GM21526 (cell line): ENCODE data around the gene TOPBP1.

ENCODE experiments used
- ATAC-seq: cut with Tn5 transposase; IDR thresholded peaks from one replicate; pipeline ENCODE4 v1.9.1; 2021; ENCODE audit warnings: moderate library complexity; ENCODE audit not compliant: unreplicated experiment, low FRiP score

TOPBP1 gene

DNA sequence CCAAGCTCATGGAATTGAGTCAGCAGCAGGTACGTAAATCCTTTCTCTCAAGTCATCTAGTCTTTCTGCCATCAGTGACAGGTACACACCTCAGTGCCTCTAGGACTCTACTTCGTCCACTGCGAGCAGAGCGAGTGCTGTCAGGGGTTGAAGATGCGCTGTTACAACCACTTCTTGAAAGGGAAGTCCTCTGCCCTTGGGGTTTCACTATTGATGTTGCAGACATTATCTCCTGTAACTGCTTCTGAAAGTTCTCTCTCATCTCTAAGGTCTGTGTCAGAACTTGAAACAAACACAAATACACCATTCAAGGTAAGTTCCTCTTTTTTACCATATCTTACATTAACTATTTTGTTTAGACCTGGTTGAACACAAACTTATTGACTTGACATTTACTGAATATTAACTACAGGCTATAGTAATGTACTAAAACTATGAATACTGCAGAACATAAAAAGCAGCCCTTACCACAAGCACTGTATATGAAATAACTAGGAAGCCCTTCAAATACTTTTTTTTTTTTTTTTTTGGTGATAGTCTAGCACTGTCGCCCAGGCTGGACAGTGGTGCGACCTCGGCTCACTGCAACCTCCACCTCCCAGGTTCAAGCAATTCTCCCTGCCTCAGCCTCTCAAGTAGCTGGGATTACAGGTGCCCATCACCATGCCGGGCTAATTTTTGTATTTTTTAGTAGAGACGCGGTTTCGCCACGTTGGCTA, 41.5 kb downstream of the TOPBP1 start:
- peak; percentile 99 for ATAC-seq

DNA sequence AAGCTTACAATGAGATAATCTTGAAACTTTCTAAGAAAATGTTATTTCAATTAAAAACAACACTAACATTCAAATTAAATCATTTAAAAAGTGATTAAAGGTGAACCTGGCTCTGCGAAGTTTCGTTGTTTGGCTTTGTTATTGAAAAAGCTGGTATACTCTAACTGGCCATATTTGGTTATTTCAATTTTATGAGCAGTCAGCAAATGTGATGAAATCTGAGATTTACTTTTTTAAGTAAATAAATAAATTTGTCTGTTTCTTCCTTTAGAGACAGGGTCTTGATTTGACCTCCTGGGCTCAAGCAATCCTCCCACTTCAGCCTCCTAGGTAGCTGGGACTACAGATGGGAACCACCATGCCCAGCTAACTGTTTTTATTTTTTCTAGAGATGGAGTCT, 50.2 kb downstream of the TOPBP1 start:
- no peak for ATAC-seq

DNA sequence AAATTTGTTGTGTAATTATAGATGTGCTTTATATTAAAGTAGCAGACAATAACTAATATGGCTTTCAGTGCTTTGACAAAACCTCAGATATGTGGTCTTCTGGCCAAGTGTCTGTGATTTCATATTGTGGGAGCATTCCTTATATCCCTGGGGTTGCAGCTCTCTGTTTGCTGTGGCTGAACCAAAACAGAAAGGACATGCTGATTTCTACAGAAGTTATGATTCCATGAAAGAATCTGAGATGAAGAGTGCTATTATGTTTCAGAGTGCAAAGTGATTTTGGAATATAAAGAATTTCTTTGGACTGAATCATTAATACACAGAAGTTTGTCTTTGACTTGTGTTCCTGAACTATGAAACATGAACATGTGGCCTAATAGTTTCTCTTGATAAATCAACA, 51.7 kb downstream of the TOPBP1 start:
- ATAC-seq = no peak

DNA sequence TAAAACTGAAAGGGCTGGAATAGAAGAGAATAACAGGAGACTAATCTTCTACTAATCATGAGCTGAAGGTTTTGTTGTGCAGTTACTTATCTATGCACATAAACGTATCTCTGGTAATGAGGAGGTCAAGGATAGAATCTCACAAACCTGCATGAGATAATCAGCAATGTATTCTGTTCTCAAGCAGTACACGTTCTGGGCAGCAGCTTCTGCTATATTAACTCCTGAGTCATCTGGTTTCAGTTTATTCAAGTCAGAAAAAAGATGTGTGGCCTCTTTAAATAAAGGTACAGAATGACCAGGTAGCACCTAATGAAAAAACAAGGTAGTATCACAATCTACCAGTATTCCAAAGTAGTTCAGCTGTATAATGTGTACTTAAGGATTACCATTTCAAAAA, 53.4 kb downstream of the TOPBP1 start:
- ATAC-seq = no peak

DNA sequence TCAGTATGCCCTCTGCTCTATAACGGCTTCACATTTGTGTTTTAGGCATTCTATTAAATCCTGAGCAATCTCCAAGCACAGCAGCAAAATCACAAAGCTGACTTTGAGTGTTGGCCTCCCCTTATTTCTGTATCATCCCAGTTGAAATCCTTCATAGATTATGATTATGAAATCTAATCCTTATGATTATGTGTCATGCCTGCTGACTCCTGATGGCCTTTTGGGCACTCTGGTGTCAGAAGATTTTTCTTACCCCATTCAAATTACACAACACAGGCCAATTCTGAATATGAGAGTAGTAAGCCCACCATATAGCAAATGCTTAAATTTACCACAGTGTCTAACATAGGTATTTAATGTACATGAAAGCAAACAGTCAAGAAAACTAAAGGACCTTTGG, 53.9 kb downstream of the TOPBP1 start:
- ATAC-seq = no peak

DNA sequence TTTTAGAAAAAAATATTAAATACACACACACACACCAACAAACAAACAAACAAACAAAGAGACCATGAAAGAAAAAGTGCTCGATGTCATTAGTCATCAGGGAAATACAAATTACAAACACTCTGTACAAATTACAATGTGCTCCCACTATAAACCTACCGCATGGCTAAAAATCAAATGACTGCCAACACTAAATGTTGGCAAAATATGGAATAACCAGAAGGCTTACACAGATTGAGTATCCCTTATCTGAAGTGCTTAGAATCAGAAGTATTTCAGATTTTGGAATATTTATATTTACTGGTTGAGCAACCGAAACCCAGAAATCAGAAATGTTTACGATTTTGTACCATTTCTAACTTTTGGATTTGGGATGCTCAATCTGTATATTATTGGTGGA, 54.8 kb downstream of the TOPBP1 start:
- no peak for ATAC-seq

DNA sequence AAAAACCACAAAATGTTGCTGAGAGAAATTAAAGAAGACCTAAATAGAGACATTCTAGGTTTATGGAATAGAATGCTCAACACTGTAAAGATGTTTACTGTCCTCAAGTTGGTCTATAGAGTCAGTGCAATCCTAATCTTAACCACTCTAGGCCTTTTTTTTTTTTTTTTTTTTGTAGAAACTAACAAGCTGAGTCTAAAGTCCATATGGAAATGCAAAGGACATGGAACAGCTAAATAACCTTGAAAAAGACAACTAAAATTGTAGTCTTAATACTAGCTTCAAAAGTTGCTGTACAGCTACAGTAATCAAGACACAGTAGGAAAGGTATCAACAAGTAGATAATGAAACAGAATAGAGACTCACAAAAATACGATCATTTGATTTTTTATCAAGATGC, 55.4 kb downstream of the TOPBP1 start:
- no peak for ATAC-seq

DNA sequence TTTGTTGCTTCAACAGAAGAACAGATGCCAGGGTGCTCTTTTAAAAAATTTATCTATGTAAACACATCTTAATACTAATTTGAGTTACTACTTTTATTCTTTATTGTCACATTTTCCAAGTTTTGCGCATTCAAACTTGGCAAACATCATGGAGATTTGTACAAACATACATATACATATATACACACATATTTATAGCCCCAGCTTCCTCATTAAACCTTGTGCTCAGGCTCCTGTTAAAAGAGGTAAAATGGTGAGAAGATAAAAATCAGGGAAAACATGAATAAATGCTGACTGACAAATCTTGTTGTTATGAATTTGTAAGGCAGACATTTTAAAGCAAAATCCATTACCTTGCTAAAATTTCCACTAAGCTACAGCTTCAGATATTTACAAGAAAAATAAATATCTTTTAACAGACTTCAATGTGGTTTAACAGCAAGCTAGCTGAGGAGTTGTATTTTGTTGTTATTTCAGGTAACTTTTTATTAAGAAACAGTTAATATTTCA, 61.1 kb downstream of the TOPBP1 start:
- no peak for ATAC-seq

DNA sequence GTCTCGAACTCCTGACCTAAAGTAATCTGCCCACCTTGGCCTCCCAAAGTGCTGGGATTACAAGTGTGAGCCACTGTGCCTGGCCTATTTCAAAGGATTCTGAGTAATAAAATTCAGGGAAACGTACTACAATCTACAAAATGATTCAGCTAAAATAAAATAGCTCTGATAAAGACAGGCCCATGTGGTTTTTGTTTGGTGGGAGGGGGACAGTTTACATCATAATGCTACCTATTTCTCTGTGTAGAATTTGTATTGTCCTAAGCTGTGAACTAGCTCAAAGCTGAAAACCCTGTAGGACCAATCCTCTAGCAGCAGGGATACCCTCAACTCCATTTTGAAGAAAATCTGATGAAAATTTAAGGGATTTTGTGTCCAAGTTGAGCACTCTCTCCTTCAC, 62.5 kb downstream of the TOPBP1 start:
- ATAC-seq = no peak

DNA sequence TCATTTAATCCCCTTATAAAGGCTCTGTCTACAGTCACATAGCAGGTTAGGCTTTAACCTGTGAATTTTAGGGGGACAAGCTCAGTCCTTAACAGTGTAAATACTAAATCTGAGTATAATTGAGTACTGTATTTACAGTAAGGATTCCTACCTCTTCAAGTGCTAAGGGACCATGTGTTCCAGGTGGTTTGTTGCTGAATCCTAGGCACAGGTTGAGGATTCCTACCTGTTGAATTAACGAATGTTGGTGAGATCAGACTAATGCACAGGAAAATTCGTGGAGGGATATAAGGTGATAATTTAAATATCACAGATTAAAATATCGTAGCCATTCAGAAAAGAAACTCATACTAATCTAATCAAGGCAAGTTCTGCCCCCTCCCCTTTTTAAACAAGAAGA, 63.3 kb downstream of the TOPBP1 start:
- ATAC-seq = no peak

DNA sequence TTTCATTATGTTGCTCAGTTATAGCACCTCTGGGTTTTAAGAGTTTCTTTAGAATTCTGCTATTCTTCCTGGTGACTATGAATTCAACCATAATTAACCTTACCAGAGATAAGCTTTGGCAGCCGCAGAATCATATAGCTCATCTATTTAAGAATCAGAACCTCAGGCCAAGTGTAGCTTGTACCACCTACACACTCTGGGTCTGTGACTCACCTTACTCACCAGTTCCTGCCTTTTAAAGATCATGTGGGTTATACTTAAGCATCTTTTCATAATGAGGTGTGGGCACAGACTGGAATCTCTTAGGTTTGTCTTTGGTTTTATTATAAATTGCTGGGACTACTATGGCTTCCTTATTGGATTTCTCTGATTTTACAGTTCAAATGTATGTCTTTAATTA, 66.4 kb downstream of the TOPBP1 start:
- no peak for ATAC-seq

DNA sequence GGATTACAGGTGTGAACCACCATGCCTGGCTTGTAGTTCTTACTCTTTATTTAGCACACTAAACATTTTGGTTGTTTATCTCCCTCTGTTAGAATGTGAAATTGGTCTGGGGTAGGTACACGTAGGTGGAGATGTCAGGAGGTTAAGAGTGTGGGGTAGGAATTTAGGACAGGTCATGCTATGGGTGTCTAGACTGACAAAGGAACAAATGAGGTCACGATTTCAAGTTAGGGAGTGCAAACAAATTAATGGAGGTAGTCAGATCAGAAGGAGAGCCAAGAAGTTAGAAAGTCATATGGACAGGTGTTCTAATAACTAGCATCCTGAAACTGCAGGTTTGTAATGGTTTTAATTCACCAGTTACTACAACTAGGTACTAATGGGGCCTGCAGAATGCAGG, 68.5 kb downstream of the TOPBP1 start:
- ATAC-seq = no peak

DNA sequence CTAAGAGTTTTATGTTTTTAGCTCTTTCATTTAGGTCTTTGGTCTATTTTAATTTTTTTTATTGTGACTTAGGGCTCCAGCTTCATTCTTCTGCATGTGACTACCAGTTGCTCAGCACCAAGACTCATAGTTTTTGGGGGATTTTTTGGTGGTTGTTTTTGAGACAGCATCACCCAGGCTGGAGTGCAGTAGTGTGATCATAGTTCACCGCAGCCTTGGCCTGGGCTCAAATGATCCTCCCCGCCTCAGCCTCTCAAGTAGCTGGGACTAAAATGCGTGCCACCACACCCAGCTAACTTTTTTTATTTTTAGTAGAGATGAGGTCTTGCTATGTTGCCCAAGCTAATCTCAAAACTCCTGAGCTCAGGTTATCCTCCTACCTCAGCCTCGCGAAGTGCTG, 68.9 kb downstream of the TOPBP1 start:
- ATAC-seq = no peak

DNA sequence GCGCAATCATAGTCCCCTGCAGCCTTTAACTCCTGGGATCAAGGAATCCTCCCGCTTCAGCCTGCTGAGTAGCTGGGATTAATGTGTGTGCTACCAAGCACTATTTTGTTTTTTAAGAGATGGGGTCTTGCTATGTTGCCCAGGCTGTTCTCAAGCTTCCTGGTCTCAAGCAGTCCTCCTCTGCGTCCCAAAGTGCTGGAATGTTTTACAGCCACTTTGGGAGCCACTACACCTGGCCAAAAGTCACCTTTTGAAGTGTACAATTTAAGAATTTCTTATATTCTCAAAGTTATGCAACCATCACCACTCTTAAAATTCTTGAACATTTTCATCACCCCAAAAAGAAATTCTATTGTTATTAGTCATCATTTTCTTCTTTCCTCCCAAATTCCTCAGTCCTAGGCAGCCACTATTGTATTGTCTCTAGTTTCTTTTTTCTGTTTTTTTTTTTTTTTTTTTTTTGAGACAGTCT, 70.4 kb downstream of the TOPBP1 start:
- no peak for ATAC-seq

DNA sequence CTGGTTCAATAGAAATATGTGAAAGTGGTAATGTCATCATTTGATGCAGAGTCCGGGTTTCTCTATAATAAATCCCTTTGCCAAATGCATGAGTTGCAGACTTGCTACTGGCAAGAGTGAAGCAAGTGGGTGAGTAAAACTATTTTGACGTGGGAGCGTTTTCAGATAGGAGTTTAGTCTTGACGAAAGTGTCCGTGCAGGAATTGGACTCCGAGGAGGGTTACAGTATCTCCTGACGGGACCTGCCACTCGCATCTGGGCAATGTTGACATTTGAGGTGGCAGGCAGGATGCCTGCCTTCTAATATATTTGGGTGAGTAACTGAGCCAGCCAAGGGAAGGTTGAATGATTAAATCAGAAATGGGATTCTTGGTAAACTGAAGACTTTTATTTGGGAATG, 72.2 kb downstream of the TOPBP1 start:
- ATAC-seq = no peak

DNA sequence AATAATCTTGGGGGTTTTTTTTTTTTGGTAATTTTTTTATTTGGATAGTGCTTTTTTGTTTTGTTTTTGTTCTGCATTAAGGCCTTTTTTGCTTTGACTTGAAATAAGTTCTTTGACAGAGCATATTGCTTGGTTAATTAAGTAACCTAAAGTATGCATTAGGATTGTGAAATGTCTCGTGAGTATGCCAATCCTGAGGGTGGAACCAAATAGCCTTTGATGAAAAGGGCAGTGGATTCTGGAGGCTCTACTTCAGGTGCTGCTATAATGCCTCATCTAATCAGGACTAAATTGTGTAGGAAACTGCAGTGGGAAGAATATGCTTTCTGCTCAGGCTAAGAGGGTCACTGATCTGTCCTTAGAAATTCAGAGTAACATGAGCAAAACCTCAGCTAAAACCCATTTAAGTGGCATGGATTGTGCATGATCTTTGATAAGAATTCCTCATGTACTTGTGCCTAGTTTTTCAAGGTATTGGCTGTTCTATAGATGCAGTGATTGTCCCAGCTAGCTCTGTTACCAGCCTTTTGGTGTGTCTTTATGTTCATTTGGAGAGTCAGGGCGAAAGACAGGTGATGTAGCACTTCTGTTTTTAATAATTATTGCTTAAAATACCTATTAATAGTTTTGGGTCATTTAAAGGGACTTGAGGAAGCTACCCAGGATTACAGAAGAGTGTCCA, 72.8 kb downstream of the TOPBP1 start:
- ATAC-seq = no peak

DNA sequence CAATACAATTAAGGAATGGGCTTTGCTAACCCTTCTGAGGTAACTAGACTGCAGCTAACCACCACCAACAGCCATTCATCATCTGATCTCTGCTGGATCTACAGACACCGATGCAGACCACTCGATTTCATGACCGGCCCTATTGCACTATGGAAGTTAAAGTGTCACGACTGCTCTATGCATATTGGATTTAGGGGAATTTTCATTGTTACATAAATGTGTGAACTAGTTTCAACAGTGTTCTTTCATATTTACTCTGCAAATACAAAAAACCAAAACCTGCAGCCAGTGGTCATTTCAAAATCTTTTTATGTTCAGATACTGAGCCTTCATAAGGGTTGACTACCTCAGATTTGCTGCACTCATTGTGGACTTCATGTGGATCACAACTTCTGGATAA, 73.7 kb downstream of the TOPBP1 start:
- ATAC-seq = no peak

DNA sequence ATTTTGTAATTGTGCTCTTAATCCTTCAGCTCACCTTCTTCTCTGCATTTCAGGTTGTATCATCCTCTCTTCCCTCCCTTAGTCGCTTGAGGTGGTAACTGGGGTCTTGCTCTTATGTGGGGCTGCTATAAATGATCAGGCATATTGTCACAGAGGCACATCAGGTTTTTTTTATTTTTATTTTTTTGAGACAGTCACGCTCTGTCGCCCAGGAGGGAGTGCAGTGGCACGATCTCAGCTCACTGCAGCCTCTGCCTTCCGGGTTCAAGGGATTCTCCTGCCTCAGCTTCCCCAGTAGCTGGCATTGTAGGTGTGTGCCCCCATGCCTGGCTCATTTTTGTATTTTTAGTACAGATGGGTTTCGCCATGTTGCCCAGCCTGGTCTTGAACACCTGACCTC, 78.3 kb downstream of the TOPBP1 start:
- no peak for ATAC-seq

DNA sequence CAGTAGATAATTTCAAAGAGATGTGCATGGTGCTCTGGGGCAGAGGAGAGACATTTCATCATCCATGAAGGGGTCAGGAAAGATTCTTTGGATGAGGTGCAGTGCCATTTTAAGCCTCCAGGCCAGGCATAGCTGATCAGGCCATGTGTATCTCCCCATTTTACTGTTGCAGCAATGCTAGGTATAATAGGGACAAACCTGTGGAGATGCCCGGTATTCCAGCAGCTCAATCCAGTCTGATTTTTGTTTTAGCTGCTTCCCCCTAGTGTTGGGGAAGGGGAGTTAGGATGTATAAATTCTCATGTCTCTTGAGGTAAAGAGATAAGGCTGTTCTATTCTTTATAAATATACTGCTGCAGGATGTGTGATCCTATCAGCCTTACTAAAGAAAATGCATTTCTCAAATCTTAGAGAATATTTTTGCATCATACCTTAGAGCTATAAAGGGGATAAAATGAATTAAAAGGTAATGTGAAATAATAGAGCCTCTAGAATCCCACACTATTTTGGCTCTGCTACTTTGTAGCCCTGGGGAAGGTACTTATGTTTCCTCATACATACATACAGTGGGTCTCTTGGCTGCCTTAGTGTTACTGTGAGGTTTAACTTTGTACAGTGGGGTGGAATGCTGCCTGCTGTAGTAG, 83.1 kb downstream of the TOPBP1 start:
- no peak for ATAC-seq

DNA sequence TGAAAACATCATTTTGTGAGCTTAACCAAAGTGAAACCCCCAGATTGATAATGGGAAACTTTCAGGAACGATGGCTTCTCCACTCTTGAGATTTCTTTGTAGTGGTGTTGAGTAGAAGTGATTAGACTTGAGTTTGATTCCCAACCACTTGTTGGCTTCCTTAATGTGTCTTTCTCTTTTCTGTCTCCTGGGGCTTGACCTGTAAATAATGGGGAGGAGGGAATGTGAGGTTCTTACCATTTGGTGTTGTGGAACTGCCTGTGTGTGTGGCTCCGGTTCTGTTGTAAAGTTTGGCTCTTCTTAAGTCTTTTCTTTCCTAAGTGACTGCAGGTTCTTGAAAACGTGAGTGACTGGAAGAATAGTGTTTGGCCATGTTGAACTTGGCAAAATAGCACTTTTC, 85.6 kb downstream of the TOPBP1 start:
- ATAC-seq = no peak

DNA sequence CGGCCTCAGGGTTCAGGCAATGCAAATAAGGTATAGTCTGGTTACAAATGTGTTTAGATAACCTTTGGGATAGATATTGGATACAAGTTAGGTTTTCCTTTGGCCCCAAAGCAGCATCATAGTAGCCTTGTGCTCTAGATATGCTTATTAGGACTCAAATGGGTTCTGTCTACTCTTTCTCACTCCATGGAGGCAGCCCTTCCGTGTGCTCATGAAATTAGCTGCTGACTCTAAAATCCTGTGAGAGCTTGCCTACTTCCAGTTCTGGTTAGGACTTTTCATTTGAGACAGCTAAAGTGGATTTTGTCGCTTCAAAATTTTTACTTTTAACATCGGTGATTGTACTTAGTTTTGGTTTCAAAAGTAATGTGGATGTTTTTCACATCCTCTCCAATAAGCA, 86.7 kb downstream of the TOPBP1 start:
- no peak for ATAC-seq
